ENCODE data around the gene FAM133A.

- TF ChIP-seq POLR2A (IDR thresholded peaks at IDR 0.05; ENCODE audit: low read depth, low read length) (no peak), PAX5 (IDR thresholded peaks at IDR 0.05; ENCODE audit: insufficient read depth, low read length, severe bottlenecking) (no peak), POLR2AphosphoS5 (IDR thresholded peaks at IDR 0.05; ENCODE audit: low read depth, low read length) (no peak)
Measured at GRCh38 chrX:93760163-93760562, 86.2 kb downstream of the FAM133A start.
